Measurements from ENCODE around the gene FSTL4.

The FSTL4 gene

DNA sequence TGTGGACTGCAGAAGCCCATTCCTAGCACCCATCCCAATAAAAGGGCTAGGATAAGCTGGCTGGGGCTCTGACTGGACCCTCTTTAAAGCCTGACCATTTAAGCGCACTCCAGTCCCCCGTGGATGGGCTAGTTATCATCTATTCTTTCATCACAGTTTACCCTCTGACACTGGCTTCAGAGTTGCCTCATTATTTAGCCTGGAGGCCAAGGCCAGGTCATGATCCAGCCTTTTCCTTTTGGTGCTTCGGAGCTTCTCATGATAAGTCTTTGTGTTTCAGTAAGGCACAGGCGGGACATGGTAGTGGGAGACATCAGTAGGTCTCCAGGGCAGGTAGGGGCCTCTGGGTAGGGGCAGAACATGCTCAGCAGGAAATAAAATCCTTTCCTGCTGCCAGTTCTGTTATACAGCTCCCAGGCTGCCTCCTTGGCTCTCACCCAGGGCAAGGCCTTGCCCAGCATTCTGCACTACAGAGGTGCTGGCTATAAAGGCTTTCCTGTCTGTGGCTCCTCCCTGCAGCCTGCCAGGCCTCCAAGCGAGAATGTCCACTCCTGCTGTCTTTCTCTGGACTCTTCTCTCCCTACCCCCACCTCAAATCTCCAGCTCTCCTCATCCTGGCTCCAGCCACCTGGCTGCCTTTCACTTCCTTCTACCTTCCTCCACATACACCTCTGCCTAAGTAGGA is 128.8 kb downstream of the FSTL4 start:
- no peak for DNase-seq (ENCODE audit: extremely low read depth in 1 of 2, low read depth in 1 of 2)

DNA sequence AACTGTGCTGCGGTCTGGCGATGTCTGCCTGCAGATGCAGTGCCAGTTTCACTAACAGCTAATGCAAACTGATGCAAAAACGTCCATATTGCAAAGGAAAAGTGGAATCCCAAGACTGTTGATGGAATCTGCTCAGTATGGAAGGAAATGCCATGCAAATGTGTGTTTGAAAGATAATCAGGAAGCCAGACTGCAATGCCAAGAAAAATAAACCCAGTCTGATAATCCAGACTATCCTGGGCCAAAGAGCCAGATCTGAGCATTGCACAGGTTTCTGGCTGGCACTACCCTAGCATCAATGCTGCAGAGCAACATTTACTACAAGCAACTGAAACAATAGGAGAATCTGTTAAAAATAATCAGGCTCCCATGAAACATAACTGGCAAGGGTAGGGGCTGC is 130.3 kb downstream of the FSTL4 start:
- DNase-seq (ENCODE audit: extremely low read depth in 1 of 2, low read depth in 1 of 2): no peak

DNA sequence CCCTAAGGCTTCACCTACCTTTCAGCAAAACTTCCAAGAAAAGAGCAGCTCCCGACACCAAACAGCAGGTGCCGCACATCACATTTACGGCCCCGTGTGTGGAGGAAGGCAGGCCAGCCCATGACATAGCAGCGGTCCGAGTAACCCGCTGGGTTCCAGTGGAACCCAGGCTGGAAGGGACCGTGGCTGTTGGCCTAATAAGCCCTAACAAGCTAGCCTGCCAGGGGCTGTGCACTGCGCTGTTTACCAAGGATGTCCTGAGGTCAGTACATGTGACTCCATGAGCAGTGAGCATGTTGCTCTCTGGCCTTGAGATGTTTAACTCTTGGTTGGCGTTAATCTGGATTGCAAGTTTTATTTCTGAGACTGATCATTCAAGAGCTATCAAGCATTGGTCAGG is 131.5 kb downstream of the FSTL4 start:
- DNase-seq (ENCODE audit: extremely low read depth in 1 of 2, low read depth in 1 of 2): no peak

DNA sequence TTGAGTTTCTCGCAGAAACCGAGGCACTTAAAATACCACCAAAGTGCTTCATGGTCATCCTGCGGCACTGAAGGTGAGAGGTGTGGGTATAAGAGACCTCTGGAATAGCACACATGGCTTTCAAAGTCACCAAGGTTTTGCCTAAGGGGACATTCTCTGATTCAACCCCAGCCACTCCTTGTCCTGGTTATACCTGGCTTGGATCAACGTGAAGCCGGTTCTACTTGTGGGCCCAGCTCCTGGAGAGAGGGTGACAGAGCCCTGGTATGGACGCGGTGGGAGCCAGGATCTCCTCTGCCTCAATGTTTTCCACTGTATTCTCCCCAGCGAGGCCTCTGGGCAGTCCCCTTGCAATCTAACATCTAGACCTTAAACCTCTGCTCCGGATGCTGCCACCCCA is 132.0 kb downstream of the FSTL4 start:
- DNase-seq (ENCODE audit: extremely low read depth in 1 of 2, low read depth in 1 of 2): no peak

DNA sequence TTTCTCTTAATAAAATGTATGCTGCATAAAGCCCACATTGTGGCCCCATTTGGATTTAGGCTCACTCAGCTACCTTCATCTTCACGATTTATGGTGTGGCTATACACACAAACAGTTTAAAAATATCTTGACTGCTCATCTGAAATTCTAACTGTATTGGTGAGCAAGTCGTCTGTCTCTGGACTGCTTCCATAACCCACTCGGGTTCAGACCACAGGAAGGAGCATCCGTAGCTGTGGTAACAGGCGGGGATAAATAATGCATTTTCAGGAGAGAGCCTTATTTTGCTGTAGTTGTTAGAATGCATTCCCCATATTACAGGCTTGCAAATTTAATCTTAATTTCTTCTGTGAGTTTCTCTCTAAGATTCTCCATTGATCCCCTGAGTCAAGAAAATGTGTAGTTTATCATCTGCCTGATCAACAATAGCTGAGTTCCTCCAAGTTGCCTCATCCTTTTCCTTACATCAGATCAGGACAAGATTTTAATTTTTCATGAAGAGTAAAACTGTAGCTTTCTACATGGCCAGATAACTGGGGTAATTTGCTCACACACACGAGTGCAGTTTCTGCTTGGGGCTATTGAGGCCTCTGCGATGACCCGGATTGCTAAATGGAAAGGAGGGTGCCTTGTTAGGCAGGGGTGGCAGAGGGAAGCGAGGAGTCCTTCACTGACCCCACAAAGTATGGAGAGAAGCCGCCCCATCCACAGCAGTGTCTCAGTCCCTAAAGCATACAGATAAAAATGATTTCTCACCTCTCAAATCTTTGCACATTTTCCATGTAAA is 133.9 kb downstream of the FSTL4 start:
- DNase-seq (ENCODE audit: extremely low read depth in 1 of 2, low read depth in 1 of 2): no peak

DNA sequence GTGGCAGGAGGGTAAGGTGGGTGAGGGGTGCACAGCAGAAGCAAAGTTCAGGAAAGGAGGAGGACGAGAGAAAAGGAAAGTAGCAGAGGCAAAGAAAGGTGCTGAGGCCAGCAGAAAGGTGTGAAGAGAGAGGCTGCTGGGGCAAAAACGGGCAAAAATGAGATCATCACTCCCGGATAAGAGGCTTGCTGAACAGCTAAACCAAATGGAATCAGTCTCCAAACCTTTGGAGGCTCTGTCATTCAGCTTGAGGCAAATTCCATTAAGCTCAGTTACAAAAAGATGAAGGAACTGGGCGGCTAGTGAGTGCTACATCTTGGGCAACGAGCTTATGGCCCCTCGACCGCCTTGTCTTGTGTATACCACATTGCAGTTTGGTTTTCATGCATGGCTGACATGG is 136.4 kb downstream of the FSTL4 start:
- DNase-seq (ENCODE audit: extremely low read depth in 1 of 2, low read depth in 1 of 2): no peak

DNA sequence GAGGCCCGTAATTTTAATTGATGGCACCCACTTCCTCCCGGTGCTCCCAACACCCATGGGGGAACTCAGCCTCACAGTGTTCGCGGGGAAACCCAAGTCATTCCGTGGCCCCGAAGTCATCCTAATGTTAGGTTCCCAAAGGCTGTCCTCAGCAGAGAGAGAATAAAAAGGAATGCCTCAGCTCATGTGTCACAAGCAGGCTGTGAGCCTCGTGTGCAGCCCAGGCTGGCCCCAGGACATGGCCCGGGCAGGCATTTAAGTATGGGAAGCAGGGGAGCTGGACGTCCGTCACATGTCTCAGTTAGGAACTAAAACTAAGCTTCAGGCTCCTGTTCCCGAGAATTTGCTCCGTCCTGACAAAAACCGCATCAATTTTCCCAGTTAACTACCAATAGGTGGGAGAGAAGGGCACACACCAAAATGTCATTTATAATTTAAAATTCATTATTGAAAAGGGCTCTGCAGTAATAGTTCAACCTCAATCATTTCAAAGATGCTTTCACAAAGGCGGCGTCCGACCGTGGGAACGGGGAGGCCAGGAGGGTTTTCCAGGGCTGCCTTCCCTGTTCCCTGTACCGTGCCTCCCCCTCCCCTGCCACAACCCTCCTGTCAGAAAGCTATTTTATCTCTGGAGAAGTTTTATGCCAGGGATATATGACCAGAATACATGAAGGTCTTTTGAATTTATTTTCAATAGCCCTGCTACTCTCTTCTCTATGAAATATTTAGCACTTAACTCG is 137.3 kb downstream of the FSTL4 start:
- DNase-seq (ENCODE audit: extremely low read depth in 1 of 2, low read depth in 1 of 2): no peak

DNA sequence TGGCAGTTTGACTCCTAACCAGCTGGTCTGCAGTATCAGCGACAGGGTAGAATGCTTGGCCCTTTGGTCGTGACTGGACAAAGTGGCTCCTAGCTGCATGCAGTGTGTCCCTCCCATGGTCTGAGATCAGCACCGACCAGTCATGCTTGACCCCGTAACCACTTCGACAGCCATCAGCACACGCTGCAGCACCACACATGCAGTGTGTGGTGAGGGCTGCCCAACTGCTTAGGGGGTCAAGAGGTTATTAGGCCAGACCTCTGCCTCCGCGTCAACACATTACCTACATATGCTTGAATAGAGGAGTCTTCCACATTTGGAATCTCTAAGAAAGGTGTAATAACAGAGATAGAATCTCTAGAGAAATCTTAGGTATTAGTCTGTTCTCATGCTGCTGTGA is 139.1 kb downstream of the FSTL4 start:
- no peak for DNase-seq (ENCODE audit: extremely low read depth in 1 of 2, low read depth in 1 of 2)

DNA sequence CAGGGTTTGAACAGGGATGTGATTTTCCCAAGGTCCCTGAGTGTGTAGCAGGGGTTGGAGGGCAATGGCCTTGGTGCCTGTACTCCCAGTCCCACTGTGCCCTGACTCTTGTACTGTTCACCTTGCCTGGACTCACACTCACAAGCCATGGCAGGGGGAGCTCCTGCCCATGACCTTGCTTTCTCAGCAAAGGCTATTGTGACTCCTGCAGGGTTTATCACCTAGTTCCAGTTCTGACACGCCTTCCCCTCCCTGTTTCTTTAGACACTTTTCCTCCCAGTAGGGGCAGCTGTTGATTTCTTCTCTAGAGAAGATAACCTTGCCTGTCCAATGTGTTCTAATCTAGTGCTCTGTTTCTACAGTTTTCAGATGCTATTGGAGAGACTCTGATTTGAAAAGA is 139.5 kb downstream of the FSTL4 start:
- no peak for DNase-seq (ENCODE audit: extremely low read depth in 1 of 2, low read depth in 1 of 2)

DNA sequence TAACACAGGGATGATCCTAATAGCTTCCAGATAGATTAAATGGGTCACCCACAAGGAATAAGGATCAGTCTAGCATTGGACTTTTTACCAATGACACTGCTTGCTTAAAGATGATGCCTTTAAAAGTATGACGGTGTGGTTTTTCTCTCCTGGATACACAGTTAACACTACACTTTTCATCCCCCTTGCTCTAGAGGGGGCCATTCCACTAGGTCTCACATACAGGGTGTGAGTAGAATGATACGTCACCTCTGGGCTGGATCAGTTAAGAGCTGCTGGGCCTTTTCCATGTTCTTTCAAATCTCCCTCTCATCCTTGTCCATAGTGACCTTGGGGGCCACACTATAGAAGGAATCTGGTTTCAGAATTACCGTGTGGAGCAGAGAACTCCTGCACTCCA is 140.6 kb downstream of the FSTL4 start:
- no peak for DNase-seq (ENCODE audit: extremely low read depth in 1 of 2, low read depth in 1 of 2)

DNA sequence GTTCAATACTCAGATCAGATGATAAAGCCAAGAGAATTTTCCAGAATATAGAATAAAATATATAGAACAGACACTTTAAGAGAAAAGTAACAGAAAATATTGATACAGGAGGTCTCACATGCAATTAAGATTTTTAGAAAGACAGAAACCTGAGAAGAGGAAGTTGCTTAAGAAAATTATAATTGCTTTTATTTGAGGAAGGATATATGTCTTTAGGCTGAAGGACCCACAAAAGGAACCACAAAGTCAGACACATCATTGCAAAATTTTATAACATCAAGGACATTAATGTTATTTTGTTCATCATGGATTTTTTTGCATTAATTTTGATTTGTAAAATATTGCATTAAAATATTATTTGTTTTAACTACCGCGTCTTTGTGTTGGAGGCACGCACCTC is 141.5 kb downstream of the FSTL4 start:
- no peak for DNase-seq (ENCODE audit: extremely low read depth in 1 of 2, low read depth in 1 of 2)

DNA sequence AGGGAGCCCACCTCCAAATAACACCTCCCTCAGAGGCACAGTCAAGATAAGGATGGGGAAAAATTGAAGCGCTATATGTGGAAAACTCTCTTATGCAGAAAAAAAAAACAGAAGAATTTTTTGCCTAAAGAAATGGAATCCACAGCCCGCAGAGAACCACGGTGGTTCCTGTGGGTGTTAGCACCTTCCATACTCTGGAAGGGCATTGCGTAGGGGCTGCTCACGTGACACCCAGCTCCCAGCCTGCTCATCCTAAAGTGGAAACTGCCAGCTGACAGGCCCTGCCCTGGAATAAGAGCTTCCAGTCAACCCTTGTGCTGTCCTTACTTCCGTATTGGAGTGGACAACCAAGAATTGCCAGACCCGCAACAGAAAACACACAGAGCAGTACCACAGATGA is 142.5 kb downstream of the FSTL4 start:
- no peak for DNase-seq (ENCODE audit: extremely low read depth in 1 of 2, low read depth in 1 of 2)

DNA sequence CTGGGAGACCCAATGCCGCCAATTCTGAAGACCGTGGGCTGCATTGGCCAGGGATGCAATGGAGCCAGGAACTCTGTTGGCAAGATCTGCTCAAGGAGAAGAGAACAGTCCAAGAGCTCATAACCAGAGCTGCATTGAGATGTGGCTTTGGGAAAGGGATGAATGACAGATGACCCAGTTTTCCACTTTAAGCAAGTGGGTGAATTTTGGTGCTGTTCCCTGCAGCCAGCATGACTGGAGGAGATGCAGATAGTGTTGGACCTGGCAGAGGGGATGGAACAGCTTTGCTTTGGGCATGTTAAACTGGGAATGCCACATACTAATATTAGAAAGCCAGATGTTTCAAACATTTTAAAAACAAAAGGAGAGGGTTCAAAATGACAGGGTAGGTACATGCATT is 143.1 kb downstream of the FSTL4 start:
- no peak for DNase-seq (ENCODE audit: extremely low read depth in 1 of 2, low read depth in 1 of 2)

DNA sequence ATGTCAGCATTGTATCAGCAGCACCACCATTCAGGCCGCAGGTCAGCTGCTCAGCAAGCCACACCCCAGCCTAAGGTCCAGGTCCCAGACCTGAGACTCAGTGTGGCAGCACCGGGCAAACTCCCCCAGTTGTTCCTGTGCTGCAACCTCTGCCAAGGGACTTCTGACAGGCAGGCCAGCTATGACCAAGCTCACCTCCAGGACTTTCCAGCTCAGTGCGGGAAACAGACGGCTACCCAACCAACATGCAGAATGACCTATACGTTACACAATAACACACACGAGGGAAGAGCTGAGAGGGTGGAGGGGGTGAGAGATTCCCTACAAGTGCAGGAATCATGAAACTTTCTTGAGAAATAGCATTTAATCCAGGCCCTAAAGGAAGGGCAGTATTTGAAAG is 143.7 kb downstream of the FSTL4 start:
- DNase-seq (ENCODE audit: extremely low read depth in 1 of 2, low read depth in 1 of 2): no peak

DNA sequence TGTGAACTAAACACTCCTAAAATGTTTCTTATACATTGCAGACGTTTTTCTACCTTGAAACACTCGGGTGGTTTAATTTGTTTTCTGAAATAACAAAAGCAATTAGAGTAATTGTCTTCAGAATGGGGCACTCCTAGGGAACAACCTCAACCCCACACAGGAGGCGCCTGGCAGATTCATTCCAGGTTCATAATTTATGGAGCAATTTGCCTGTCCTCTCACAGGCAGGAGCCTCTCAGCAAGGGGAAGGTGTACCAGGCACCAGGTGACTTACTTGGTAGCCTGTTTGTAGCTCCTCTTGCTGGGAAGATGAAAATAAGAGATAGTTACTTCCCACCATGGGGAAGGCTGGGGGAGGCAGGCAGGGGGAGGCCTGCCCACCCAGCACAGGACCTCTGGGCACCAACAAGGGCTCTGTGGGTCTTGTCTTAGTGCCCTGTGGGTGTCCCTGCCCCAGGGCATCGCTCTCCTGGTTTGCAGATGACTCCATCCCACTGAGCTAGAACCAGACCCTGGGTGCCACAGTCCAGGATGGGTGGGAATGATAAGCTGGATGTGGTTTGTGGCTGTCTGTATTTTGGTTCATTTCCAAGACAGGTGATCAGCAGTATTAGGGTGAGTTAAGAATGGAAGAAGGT is 144.4 kb downstream of the FSTL4 start:
- no peak for DNase-seq (ENCODE audit: extremely low read depth in 1 of 2, low read depth in 1 of 2)

DNA sequence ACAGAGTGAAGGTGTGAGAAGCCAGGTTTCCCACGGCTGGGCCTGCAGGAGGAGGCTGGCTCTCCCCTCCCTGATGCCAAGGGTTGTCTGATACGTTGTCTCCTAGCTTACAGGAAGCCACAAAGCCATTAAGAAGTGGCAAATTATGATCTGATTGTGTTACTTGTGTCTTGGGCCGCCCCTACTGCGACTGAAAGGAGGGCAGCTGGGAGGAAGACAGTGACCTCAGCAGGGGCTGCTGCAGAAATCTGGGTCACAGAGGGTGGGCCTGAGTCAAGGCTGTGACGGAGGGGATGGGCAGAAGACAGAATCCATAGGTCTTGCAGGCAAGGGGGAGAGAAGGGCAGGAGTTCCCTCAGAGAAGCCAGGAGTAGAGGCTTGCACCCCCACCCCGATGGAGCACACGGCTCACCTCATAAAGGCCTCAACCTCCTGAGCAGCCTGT is 145.0 kb downstream of the FSTL4 start:
- no peak for DNase-seq (ENCODE audit: extremely low read depth in 1 of 2, low read depth in 1 of 2)

DNA sequence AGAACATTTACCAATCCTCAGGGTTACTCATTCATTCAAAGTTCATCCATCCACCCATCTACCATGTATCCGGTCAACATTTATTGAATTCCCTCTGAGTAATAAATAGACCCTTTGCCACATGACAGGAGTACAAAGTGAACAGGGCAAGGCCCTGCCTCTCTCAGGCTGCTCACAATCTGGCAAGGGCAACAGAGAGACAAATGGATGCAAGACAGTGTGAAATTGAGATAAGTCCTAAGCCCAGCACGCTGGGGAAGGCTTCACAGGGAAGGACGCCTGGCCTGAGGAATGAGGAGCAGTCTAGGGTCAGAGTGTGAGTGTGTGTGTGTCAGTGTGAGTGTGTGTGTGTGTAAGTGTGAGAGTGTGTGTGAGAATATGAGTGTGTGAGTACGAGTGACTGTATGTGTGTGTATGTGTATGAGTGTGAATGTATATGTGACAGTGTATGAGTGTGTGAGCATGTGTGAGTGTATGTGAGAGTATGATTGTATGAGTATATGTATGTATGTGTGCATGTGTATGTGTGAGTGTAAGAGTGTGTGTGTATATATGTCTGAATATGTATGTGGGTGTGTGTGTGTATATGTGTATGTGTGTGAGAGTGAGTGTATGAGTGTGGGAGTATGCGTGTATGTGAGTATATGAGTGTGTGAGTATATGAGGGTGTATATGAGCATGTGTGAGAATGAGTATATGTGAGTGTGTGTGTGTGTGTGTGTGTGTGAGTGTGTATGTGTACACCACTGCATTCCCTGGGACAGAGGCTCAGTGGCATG is 145.6 kb downstream of the FSTL4 start:
- no peak for DNase-seq (ENCODE audit: extremely low read depth in 1 of 2, low read depth in 1 of 2)

DNA sequence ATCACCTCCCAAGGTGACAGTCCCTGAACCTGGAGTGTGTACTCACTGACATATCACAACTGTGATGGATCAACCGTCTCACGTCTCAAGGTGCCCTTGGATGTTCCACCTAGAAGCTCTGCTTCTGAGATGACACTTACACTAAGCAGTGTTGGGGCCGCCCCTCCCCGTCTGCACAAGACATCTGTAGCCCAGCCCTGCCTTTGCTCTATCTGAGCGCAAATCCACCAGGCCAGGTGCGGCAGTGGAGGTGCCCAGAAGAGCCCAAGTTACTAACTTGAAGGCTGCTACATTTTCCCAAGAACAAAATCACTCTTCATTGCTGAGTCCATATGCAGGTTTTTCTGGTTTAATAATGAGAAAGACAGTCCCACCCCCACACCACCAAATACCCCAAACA is 148.3 kb downstream of the FSTL4 start:
- DNase-seq (ENCODE audit: extremely low read depth in 1 of 2, low read depth in 1 of 2): no peak

DNA sequence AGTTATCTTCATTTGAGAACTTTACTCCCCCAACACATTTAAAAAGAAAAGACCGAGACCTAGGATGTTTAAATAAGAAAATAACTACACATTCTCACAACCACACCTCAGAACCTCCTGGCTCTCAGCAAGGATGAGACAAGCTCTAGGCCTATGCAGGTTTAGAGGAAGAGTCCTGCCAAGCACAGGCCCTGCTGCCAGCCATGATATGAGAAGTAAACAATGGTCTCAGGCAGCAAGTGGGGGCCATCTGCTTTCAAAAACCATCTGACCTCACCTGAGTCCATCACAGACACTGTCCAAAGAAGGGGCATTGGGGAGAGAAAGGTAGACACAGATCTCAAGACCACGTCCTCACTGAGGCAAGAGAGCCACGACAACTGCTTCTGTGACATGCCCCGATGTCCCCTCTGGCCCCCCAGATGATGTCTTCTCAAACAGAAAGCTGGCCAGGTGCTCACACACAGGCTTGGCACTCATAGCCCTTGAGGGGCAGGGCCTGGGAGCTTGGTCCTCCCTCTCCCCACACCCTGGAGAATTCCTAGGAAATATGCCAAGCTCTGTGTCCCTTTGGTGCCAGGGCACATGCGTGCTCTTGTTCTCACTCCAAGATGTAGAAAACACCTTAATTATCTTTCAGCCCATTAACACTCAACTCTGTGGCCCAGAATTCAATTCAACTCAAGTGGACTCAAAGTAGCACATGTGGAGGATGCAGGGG is 150.4 kb downstream of the FSTL4 start:
- DNase-seq (ENCODE audit: extremely low read depth in 1 of 2, low read depth in 1 of 2): no peak

DNA sequence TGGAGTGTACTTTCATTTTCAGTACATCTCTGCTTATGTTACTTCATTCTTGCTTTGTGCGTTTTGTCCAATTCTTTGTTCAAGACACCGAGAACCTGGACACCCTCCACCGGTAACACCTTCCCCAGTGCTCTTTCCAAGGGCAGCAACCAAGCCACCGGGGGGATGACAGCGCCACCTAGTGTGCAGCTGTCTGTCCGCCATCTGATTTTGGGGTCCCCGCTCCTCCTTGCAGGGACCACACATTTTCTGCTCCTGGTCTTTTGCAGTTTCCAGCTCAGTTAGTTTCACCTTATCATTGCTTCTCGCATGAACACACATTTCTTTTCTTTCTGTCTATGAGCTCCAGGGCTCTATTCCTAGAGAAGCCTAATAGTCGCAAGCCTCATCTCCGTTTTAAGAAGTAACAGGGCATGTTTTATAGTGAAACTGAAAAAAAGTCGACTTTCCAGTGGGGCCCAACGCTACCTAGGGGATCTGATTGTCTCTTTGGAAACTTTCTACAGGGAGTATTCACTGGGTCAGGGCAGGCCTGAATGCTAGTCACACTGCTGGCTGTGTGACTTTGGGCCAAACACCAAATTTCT is 152.1 kb downstream of the FSTL4 start:
- DNase-seq (ENCODE audit: extremely low read depth in 1 of 2, low read depth in 1 of 2): no peak

Data from activated CD8-positive, alpha-beta memory T cell treated with anti-CD3 and anti-CD28 coated beads for 1 hour (primary cell).